OCI-M1 (cell line): ENCODE data around the gene SLC25A20.
"Not testable (repeated sequence)": the region's sequence is repeated elsewhere in the genome, so short reads cannot be mapped to it uniquely, and the experiment has no call there.

ENCODE experiments used
- DNase-seq: peaks from one replicate; lab custom pipeline; 2025; lab: John Stamatoyannopoulos, UW

Gene SLC25A20

DNA sequence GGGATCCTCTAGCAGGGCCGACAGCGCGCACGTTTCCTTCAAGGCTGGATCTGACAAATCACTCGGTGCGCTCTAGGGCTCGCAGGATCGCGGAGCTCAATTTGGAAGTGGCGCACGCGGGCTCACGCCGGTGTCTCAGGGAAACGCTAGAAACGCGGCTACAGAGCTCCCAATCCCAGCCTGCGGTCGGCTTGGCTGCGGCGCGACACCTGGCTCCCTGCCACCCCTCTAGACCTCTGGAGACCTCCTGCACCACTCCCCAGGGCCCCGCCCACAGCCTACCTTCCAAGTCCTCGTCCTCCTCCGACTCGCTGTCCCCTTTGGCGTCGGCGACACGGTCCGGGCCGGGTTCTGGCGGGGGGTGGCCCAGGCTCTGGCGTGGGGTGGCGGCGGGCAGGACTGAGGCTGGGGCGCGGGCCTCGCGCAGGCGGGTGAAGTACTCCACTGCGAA lies 51.6 kb downstream of the SLC25A20 start:
- peak; percentile 74 for DNase-seq

DNA sequence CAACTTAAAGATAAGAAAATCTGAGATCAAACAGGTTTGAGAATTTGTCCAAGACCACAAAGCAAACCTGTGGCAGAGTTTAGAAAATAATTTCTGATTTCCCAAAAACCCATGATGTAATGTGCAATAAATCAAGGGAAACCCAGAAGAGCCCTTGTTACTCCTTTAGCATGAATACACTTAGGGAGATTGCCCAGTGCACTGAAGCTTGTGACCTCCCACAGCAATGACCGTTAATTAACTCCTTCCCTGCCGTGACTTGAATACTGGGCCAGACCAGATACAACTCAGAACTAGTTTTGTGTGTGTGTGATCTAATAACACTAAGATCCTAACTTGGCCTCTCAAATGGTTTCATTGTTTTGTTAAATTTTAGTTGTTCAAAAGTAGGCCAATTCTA lies 53.5 kb downstream of the SLC25A20 start:
- peak; percentile 64 for DNase-seq

DNA sequence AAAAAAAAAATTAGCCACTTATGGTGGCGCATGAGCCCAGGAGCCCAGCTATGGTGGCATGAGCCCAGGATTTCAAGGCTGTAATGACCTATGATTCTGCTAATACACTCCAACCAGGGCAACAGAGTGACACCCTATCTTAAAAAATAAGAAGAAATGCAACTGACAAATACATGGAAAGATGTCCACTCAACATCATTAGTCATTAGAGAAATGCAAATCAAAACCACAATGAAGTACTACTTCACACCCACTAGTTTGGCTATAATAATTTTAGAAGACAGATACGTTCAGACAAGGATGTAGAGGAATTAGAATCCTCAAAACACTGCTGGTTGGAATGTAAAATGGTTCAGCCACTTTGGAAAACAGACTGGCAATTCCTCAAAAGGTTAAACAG lies 61.5 kb downstream of the SLC25A20 start:
- no peak for DNase-seq

DNA sequence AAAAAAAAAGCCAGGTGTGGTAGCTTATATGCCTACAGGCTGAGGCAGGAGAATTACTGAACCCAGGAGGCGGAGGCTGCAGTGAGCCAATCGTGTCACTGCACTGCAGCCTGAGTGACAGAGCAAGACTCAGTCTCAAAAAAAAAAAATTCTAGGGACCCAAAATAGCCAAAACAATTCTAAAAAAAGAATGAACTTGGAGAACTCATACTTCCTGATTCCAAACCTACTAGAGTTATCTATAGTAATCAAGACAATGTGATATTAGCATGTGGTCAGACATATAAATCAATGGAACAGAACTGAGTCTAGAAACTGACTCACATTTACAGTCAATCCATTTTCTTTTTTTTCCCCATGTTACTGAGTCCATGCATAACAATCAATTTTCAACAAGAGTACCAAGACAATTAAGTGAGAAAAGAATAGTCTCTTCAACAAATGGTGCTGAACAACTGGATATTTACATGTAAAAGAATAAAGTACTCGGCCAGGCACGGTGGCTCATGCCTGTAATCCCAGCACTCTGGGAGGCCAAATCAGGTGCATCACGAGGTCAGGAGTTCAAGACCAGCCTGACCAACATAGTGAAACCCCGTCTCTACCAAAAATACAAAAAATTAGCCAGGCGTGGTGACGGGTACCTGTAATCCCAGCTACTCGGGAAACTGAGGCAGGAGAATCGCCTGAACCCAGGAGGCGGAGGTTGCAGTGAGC lies 62.9 kb downstream of the SLC25A20 start:
- no peak for DNase-seq

DNA sequence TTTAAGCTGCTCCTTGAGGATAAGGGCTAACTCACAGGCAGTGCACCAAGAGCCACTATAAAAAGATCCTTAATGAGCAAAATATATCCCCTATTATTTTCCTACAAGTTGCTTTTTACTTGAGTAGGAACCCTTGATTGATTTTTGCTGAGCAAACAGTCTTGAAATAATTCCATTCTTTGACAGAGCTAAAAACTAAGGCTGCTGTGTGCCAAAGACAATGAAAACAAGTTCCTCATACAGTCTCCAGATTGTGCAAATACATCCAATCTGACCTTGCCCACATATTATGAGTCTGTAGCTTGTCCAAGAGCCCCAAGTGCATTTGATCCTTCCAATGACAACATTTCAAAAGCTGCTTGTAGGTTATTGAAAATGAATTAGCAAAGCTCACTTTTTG lies 66.0 kb downstream of the SLC25A20 start:
- no peak for DNase-seq

DNA sequence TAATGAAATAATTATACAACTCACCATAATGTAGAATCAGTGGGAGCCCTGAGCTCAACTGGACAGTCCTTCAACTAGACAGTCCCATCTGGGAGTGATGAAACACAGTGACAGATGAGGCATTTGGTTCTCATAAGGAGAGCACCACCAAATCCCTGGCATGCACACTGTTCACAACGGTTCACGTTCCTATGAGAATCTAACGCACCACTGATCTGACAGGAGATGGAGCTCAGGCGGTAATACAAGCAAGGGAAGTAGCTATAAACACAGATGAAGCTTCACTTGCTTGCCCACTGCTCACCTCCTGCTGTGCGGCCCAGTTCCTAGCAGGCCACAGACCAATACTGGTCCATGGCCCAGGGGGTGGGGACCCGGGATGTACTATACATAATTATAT lies 68.0 kb downstream of the SLC25A20 start:
- no peak for DNase-seq

DNA sequence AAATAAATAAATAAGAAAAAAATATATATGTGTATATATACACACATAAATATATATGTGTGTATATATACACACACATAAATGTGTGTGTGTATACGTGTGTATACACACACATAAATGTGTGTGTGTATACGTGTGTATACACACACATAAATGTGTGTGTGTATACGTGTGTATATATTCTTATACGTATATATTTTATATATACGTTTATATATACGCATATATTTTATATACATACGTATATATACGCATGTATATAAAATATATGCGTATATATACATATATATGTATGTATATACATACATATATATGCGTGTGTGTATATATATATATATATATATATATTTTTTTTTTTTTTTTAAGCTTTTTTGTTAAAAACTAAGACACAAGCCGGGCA lies 69.2 kb downstream of the SLC25A20 start:
- DNase-seq = not testable (repeated sequence)

DNA sequence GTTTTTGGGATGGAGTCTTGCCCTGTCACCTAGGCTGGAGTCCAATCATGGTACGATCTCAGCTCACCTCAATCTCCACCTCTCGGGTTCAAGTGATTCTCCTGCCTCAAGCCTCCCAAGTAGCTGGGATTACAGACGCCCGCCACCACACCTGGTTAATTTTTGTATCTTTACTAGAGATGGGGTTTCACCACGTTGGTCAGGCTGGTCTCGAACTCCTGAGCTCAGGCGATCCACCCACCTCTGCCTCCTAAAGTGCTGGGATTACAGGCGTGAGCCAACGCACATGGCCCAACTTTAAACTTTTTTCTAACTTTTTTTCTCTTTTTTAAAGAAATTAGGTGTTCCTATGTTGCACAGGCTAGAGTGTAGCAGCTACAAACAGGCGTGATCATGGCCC lies 70.8 kb downstream of the SLC25A20 start:
- DNase-seq = not testable (repeated sequence)

DNA sequence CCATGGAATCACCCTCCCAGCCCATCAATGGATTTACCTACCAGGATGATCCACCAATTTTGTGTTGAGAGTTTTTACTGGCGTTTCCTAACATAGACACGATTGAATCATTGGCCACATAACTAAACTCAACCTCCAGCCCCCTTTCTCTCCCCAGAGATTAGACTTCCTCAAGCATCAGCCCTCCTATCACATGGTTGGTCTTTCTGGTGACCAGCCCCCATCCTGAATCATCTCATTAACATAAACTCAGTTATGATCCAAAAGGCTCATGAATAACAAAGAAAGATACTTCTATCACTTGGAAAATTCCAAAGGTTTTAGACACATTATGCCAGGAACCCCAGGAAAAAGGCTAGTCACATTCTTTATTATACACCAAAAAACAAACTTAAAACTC lies 72.2 kb downstream of the SLC25A20 start:
- DNase-seq = peak; percentile 50

DNA sequence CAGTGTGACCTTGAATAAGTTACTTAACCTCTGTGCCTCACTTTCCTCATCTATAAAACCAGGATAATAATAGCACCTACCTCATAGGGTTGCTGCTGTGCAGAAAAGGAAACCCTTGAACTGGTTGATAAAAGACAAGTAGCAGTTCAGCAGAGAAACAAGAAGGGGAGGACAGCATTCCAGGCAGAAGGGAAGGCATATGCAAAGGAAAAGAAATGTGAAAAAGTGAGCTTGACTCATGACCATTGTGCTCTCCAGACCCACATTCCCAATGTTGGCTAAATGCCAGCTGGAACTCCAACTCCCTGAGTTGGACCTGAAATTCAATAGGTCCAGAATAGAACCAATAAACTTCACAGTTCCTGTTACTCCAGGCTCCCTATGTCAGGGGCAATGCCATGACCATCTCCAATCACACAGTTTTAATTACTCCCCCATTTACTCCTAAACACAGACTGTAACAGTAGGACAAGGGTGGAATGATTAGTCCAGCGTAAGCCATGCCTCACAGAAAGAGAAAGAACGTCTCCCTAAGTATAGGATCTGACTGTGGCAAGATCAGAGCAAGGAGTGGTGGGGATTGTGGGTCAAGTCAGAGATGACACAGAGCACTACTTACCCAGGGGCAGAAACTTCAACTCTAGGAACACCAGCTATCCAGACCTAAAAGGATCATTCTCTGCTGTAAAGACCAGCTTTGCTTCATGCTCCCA lies 77.9 kb downstream of the SLC25A20 start:
- no peak for DNase-seq

DNA sequence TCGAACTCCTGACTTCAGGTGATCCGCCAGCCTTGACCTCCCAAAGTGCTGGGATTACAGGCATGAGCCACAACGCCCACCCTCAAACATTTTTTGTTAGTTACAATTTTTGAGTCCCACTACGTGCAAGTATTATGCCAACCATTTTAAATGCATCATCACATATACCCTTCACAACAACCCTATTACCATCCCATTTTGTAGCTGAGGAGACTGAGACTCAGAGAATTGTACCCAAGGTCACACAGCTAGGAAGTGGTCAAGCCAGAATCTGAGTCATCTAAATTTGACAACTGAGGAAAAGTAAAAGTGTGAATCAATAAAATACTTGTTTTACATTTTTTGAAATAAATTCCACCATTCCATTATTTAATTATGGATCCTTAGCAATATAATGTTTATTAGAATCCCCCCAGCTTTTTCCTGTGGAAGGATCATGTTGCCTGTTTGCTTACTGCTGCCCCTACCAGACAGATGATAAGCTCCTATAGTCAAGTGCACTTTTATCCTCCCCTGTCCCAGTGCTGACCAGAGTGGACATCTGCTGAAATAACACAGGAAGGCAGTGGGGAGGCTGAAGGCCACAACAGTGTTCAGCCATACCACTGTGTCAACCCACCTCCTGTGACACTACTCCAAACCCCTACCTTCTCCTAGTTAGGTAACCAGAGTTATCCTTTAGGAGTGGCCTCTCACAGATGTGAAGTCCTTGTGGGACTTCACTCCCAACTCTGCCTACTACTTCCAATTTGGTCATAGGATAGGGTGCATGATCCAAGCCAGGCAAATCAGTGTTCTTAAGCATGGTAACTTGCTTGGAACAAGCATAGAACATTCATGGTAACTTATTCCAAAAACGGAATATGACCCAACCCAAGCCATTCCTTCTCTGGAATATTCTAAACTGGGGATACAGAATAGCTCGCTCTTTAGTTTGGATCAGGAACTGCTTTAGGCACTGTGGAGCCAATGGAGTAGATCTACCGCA lies 79.2 kb downstream of the SLC25A20 start:
- no peak for DNase-seq

DNA sequence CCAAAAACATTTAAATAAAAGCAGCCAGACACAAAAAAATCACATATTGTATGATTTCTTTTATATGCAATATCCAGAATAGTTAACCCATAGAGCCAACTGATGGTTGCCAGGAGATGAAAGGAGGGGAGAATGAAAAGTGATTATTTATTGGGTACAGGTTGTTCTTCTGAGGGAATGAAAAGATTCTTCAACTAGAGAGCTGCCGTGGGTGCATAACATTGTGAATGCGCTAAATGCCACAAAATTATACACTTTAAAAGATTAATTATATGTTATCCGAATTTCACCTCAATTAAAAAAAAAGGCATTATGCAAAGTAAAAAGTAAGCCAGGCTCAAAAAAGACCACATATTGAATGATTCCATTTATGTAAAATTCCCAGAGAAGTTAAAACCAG lies 87.2 kb downstream of the SLC25A20 start:
- no peak for DNase-seq
